ENCODE results near the gene TARM1. TPM values are rescaled to one million over a fixed set of nuclear protein-coding genes. Genes with fewer than 3 reads are reported as not detected.

Gene TARM1
- total and polyA plus RNA-seq, 2 of the 4 experiments (the other 2 are of a cell fraction) = not detected

DNA sequence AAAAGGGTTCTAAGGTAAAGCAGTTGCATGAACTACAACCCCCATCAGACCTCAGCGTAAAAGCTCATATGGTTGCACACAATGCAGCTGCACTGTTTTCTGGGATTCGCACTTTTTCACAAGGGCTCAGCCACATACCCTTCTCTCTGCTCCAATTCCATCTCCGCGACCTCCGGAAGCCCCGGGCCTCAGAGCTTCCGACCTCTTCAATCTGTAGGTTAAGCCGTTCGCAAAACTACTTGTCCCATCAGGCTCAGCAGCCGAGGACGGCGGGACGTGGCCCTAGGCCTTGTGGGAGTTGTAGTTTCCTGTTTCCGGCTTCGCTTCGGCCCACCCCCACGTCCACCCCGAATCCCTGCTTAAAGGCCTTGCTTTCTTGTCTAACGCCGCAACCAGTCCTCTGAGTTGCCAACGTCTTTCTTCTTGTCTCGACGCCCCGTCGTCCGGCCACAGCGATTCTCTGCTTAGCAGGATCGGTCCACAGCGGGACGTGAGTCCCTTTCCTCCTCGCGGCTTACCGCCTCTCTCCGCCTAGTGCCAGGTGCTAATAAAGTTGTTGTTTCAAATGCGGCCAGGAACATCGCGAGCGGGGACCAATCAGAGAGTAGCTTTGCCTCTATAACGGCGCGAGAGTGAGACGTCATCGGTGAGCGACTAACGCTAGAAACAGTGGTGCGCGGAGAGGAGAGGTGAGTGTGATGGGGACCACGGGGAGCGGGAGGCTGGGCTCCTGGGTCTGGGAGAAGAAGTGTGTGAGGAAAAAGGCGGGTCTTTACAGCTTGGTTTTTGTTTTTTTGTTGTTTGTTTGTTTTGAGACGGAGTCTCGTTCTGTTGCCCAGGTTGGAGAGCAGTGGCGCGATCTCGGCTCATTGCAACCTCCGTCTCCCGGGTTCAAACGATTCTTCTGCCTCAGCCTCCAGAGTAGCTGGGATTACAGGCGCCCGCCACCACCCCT is 34.2 kb upstream of the TARM1 start, which contains the start of the genes PRPF31 and TFPT:
PRPF31 (plus strand) TSS at position 646 of the 955 bp plus-strand sequence. CDS start 2,525 bp downstream, outside the sequence.
TFPT (minus strand) TSS at position 549 of the 955 bp plus-strand sequence; CDS start at position 161, 388 bp downstream.
- Histone ChIP-seq H3K56ac (ENCODE audit: extremely low read depth, insufficient read depth, low read length) (peak within 1 kb of the TSS; percentile 94), H3K4me3 (ENCODE audit: insufficient read depth, low read depth, low read length) (peak within 1 kb of the TSS; percentile 61), H2BK15ac (ENCODE audit: low read depth, low read length) (peak within 1 kb of the TSS; percentile 58; the same call in 1 of the 3 replicates), H2AK9ac (replicated peaks; ENCODE audit: low read depth, low read length, poor library complexity) (peak within 1 kb of the TSS; percentile 97), H3K36me3 (ENCODE audit: control insufficient read depth, insufficient read depth, low read length) (peaks cover 22% of the 10 kb centered on the region), H4K5ac (ENCODE audit: low read depth, low read length) (peak within 1 kb of the TSS; percentile 83), H3K9me1 (ENCODE audit: insufficient read depth, low read length) (no peaks in the 10 kb centered on the region), H3K4me1 (ENCODE audit: control insufficient read depth, insufficient read depth, low read length) (peaks cover 6% of the 10 kb centered on the region), H2BK120ac (ENCODE audit: low read depth, low read length) (peak within 1 kb of the TSS; percentile 83), H3K27ac (ENCODE audit: insufficient read depth, low read length) (peak within 1 kb of the TSS; percentile 94), H4K20me1 (ENCODE audit: insufficient read depth, low read length) (no peaks in the 10 kb centered on the region), H3K23ac (ENCODE audit: low read depth, low read length) (peak within 1 kb of the TSS; percentile 91), H3K4ac (ENCODE audit: low read depth, low read length) (peak within 1 kb of the TSS; percentile 91), H3K79me1 (ENCODE audit: low read depth in 1 of 2, low read length in 2 of 2) (peaks cover 28 to 58% of the 10 kb centered on the region in 2 experiments), H3K14ac (replicated peaks; ENCODE audit: low read depth, low read length) (peak within 1 kb of the TSS; percentile 97), H4K8ac (ENCODE audit: low read depth in 2 of 2, low read length in 2 of 2) (peak within 1 kb of the TSS; percentile 69 to 98), H2AK5ac (ENCODE audit: low read depth, low read length) (peak within 1 kb of the TSS; percentile 95), H2BK20ac (ENCODE audit: low read depth, low read length) (peak within 1 kb of the TSS; percentile 47; the same call in 1 of the 2 replicates), H2AFZ (replicated peaks; ENCODE audit: low read length, poor library complexity) (peak within 1 kb of the TSS; percentile 99), H3K4me2 (ENCODE audit: low read depth, low read length) (peak within 1 kb of the TSS; percentile 98), H4K91ac (ENCODE audit: insufficient read depth, low read depth, low read length) (peak within 1 kb of the TSS; percentile 93), H3K9me3 (ENCODE audit: control insufficient read depth, insufficient read depth, low read length) (no peaks in the 10 kb centered on the region), H3K18ac (ENCODE audit: low read depth, low read length) (peak within 1 kb of the TSS; percentile 76), H3K9ac (ENCODE audit: low read depth, low read length) (peak within 1 kb of the TSS; percentile 94), H3K27me3 (ENCODE audit: control insufficient read depth, insufficient read depth, low read length) (no peaks in the 10 kb centered on the region), H2BK5ac (ENCODE audit: low read depth, low read length, poor library complexity, severe bottlenecking) (peak within 1 kb of the TSS; percentile 95)
- intact Hi-C loops (cut with micrococcal nuclease) (loop anchor here (1.0 to 2.0 kb wide), 2 partner anchors 21 to 116 kb away; partner anchors contain the start of gene CNOT3), dilution Hi-C loops (cut with HindIII; ENCODE audit: low sequenced_read_pairs, unreplicated experiment) (no loop called here), in situ Hi-C loops (cut with MboI; ENCODE audit: low sequenced_read_pairs) (loop anchor here (25.0 kb wide), 1 partner anchor 347 kb away; the partner anchor contains the start of genes CDC42EP5 and LENG9)
- DNase-seq (peak; percentile 98), ATAC-seq (ENCODE audit: low read depth) (peak; percentile 97)
- WGBS, 2 experiments (ENCODE audit: extremely low coverage in 2 of 2, insufficient read length in 1 of 2) = 0% methylated on average over 23 of the region's 60 CpGs; no CpG with 5 or more reads in 1 of the 2 experiments
- BruUV-seq (replicated peaks) = no TSS peak
- POLR2A ChIA-PET (ENCODE audit: unreplicated experiment) = interaction anchor here (1.1 kb wide), 1 partner anchor 22 kb away, joined by 3 read pairs; the partner anchor contains the start of gene CNOT3
- CTCF ChIA-PET = interaction anchor here (0.6 kb wide), 1 partner anchor 366 kb away, joined by 5 read pairs; no protein-coding TSS in a partner anchor
- TF ChIP-seq ELK1 (IDR thresholded peaks at IDR 0.05; ENCODE audit: borderline replicate concordance, low read depth, low read length) (no peak), BHLHE40 (IDR thresholded peaks at IDR 0.05; ENCODE audit: low read depth, low read length) (no peak; the same call in 1 of the 2 replicates), POLR2A (IDR thresholded peaks at IDR 0.05; ENCODE audit: low read depth, low read length) (peak; percentile 68; the same call in 1 of the 2 replicates), MAZ (IDR thresholded peaks at IDR 0.05; ENCODE audit: borderline replicate concordance, low read depth, low read length) (peak; percentile 75; the same call in 1 of the 2 replicates), MXI1 (IDR thresholded peaks at IDR 0.05; ENCODE audit: borderline replicate concordance, low read depth, low read length) (peak; percentile 95), RCOR1 (IDR thresholded peaks at IDR 0.05; ENCODE audit: insufficient replicate concordance, low read length) (no peak), SMC3 (IDR thresholded peaks at IDR 0.05; ENCODE audit: low read depth, low read length) (no peak), MAFK (IDR thresholded peaks at IDR 0.05; ENCODE audit: low read depth, low read length) (no peak), NFE2L2 (IDR thresholded peaks at IDR 0.05; ENCODE audit: low read depth, low read length) (no peak), FOS (IDR thresholded peaks at IDR 0.05; ENCODE audit: low read depth, low read length) (peak; percentile 58; the same call in 1 of the 2 replicates)
- TF ChIP-seq, protein P1, sequence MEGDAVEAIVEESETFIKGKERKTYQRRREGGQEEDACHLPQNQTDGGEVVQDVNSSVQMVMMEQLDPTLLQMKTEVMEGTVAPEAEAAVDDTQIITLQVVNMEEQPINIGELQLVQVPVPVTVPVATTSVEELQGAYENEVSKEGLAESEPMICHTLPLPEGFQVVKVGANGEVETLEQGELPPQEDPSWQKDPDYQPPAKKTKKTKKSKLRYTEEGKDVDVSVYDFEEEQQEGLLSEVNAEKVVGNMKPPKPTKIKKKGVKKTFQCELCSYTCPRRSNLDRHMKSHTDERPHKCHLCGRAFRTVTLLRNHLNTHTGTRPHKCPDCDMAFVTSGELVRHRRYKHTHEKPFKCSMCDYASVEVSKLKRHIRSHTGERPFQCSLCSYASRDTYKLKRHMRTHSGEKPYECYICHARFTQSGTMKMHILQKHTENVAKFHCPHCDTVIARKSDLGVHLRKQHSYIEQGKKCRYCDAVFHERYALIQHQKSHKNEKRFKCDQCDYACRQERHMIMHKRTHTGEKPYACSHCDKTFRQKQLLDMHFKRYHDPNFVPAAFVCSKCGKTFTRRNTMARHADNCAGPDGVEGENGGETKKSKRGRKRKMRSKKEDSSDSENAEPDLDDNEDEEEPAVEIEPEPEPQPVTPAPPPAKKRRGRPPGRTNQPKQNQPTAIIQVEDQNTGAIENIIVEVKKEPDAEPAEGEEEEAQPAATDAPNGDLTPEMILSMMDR (conservative IDR thresholded peaks at IDR 0.05; ENCODE audit: low read depth, low read length) = no peak
- TF ChIP-seq, protein P2, sequence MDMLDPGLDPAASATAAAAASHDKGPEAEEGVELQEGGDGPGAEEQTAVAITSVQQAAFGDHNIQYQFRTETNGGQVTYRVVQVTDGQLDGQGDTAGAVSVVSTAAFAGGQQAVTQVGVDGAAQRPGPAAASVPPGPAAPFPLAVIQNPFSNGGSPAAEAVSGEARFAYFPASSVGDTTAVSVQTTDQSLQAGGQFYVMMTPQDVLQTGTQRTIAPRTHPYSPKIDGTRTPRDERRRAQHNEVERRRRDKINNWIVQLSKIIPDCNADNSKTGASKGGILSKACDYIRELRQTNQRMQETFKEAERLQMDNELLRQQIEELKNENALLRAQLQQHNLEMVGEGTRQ (IDR thresholded peaks at IDR 0.05; ENCODE audit: low read depth, low read length) = no peak

Measured in IMR-90 (cell line).